Activated T-helper 2 cell treated with anti-CD3 and anti-CD28 coated beads, Interferon-gamma antibody, Interleukin-2, Interleukin-4, amounts not matched to agents 10 μg/mL and 5 μg/mL and 100 μg/mL, durations not matched to agents 14 hours and 24 hours and 36 hours (primary cell): ENCODE measurements around the gene UBN1. TPM values are rescaled to one million over a fixed set of nuclear protein-coding genes. Genes with fewer than 3 reads are reported as not detected.

Experiments
- DNase-seq: peaks from one replicate; pipeline ENCODE4 v3.0.0; 2021; ENCODE audit warnings: low spot score
- H3K27ac Mint-ChIP-seq: one replicate; pipeline ENCODE4 v1.8.0; 2021; ENCODE audit warnings: mixed read lengths
- H3K27me3 Mint-ChIP-seq: one replicate; pipeline ENCODE4 v1.8.0; 2021; ENCODE audit warnings: low read depth, mixed read lengths
- H3K36me3 Mint-ChIP-seq: one replicate; pipeline ENCODE4 v1.8.0; 2021; ENCODE audit warnings: low read depth, mixed read lengths
- H3K4me1 Mint-ChIP-seq: one replicate; pipeline ENCODE4 v1.8.0; 2021; ENCODE audit warnings: low read depth, mixed read lengths
- H3K4me3 Mint-ChIP-seq: one replicate; pipeline ENCODE4 v1.8.0; 2021; ENCODE audit warnings: low read depth, mild to moderate bottlenecking, moderate library complexity, mixed read lengths
- H3K9me3 Mint-ChIP-seq: one replicate; pipeline ENCODE4 v1.8.0; 2021; ENCODE audit warnings: mixed read lengths
- intact Hi-C: fragments of 100-400 bp; cut with micrococcal nuclease; formaldehyde crosslinking; loops from one replicate; pipeline ENCODE4 v1.15.1; 2023
- total RNA-seq: library from RNA; stranded (reverse); gene quantifications from 2 replicates; pipeline ENCODE4 v1.2.3, GENCODE V29; 2022

Gene UBN1
- total RNA-seq, 1 donor from 2014 or later: 33.8 TPM

GRCh38 chr16:4805231-4805630 lies 42.0 kb upstream of the UBN1 start:
- Mint-ChIP-seq H3K4me3 (no peak overlapping the region), H3K27me3 (no peaks in the 10 kb centered on the region), H3K36me3 (peaks cover 32% of the 10 kb centered on the region), H3K4me1 (peaks cover 5% of the 10 kb centered on the region), H3K27ac (no peak overlapping the region), H3K9me3 (no peaks in the 10 kb centered on the region)
- intact Hi-C loops: no loop called here
- DNase-seq: no peak

- Mint-ChIP-seq H3K4me3 (no peak overlapping the region), H3K9me3 (no peaks in the 10 kb centered on the region), H3K27ac (no peak overlapping the region), H3K36me3 (peaks cover 36% of the 10 kb centered on the region), H3K4me1 (peaks cover 5% of the 10 kb centered on the region), H3K27me3 (no peaks in the 10 kb centered on the region)
- no peak for DNase-seq
- intact Hi-C loops: no loop called here
These were observed 41.0 kb upstream of the UBN1 start for GRCh38 chr16:4806280-4806679.

GRCh38 chr16:4811242-4811641 lies 36.0 kb upstream of the UBN1 start:
- Mint-ChIP-seq H3K27me3 (no peaks in the 10 kb centered on the region), H3K9me3 (no peaks in the 10 kb centered on the region), H3K4me1 (no peaks in the 10 kb centered on the region), H3K27ac (no peak overlapping the region), H3K4me3 (no peak overlapping the region), H3K36me3 (peaks cover 54% of the 10 kb centered on the region)
- intact Hi-C loops: no loop called here
- no peak for DNase-seq

- H3K27ac Mint-ChIP-seq: no peak overlapping the region
- no peaks in the 10 kb centered on the region for H3K4me1 Mint-ChIP-seq
- peaks cover 57% of the 10 kb centered on the region for H3K36me3 Mint-ChIP-seq
- DNase-seq: no peak
- intact Hi-C loops: no loop called here
- no peaks in the 10 kb centered on the region for H3K27me3 Mint-ChIP-seq
- no peaks in the 10 kb centered on the region for H3K9me3 Mint-ChIP-seq
- H3K4me3 Mint-ChIP-seq: no peak overlapping the region
These were observed 35.5 kb upstream of the UBN1 start for GRCh38 chr16:4811773-4812172.

GRCh38 chr16:4813251-4814003 lies 33.9 kb upstream of the UBN1 start:
- no peak for DNase-seq
- Mint-ChIP-seq H3K4me3 (no peak overlapping the region), H3K27me3 (no peaks in the 10 kb centered on the region), H3K9me3 (no peaks in the 10 kb centered on the region), H3K4me1 (no peaks in the 10 kb centered on the region), H3K27ac (no peak overlapping the region), H3K36me3 (peaks cover 60% of the 10 kb centered on the region)
- intact Hi-C loops: no loop called here

GRCh38 chr16:4814046-4814445 lies 33.2 kb upstream of the UBN1 start:
- DNase-seq: no peak
- H3K9me3 Mint-ChIP-seq: no peaks in the 10 kb centered on the region
- no peak overlapping the region for H3K4me3 Mint-ChIP-seq
- peaks cover 61% of the 10 kb centered on the region for H3K36me3 Mint-ChIP-seq
- H3K27ac Mint-ChIP-seq: no peak overlapping the region
- H3K4me1 Mint-ChIP-seq: no peaks in the 10 kb centered on the region
- intact Hi-C loops: no loop called here
- no peaks in the 10 kb centered on the region for H3K27me3 Mint-ChIP-seq

GRCh38 chr16:4814542-4815173 lies 32.6 kb upstream of the UBN1 start:
- intact Hi-C loops: no loop called here
- Mint-ChIP-seq H3K4me1 (no peaks in the 10 kb centered on the region), H3K27me3 (no peaks in the 10 kb centered on the region), H3K4me3 (no peak overlapping the region), H3K36me3 (peaks cover 64% of the 10 kb centered on the region), H3K9me3 (no peaks in the 10 kb centered on the region), H3K27ac (no peak overlapping the region)
- no peak for DNase-seq

GRCh38 chr16:4820652-4821051 lies 26.6 kb upstream of the UBN1 start:
- H3K27me3 Mint-ChIP-seq: no peaks in the 10 kb centered on the region
- no peak for DNase-seq
- no peak overlapping the region for H3K4me3 Mint-ChIP-seq
- peaks cover 72% of the 10 kb centered on the region for H3K36me3 Mint-ChIP-seq
- H3K9me3 Mint-ChIP-seq: no peaks in the 10 kb centered on the region
- H3K4me1 Mint-ChIP-seq: no peaks in the 10 kb centered on the region
- H3K27ac Mint-ChIP-seq: no peak overlapping the region
- intact Hi-C loops: no loop called here

- peaks cover 67% of the 10 kb centered on the region for H3K36me3 Mint-ChIP-seq
- no peak overlapping the region for H3K27ac Mint-ChIP-seq
- DNase-seq: no peak
- intact Hi-C loops: no loop called here
- no peaks in the 10 kb centered on the region for H3K27me3 Mint-ChIP-seq
- H3K4me3 Mint-ChIP-seq: no peak overlapping the region
- H3K9me3 Mint-ChIP-seq: no peaks in the 10 kb centered on the region
- no peaks in the 10 kb centered on the region for H3K4me1 Mint-ChIP-seq
These were observed 22.1 kb upstream of the UBN1 start for GRCh38 chr16:4825196-4825595.

- Mint-ChIP-seq H3K36me3 (peaks cover 66% of the 10 kb centered on the region), H3K4me1 (no peaks in the 10 kb centered on the region)
- intact Hi-C loops: no loop called here
These were observed 20.8 kb upstream of the UBN1 start for GRCh38 chr16:4826526-4826925.

GRCh38 chr16:4826980-4827379 lies 20.3 kb upstream of the UBN1 start:
- Mint-ChIP-seq H3K4me3 (no peak overlapping the region), H3K36me3 (peaks cover 67% of the 10 kb centered on the region), H3K27me3 (no peaks in the 10 kb centered on the region), H3K27ac (no peak overlapping the region), H3K4me1 (no peaks in the 10 kb centered on the region), H3K9me3 (no peaks in the 10 kb centered on the region)
- intact Hi-C loops: no loop called here
- DNase-seq: no peak

More at GRCh38 chr16:4826526-4826925, 20.8 kb upstream of the UBN1 start:
- no peak overlapping the region for H3K4me3 Mint-ChIP-seq
- no peaks in the 10 kb centered on the region for H3K27me3 Mint-ChIP-seq
- H3K27ac Mint-ChIP-seq: no peak overlapping the region
- H3K9me3 Mint-ChIP-seq: no peaks in the 10 kb centered on the region
- no peak for DNase-seq

GRCh38 chr16:4828567-4829321 lies 18.5 kb upstream of the UBN1 start:
- H3K36me3 Mint-ChIP-seq: peaks cover 69% of the 10 kb centered on the region
- H3K9me3 Mint-ChIP-seq: no peaks in the 10 kb centered on the region
- no peak overlapping the region for H3K27ac Mint-ChIP-seq
- intact Hi-C loops: no loop called here
- no peak for DNase-seq
- H3K27me3 Mint-ChIP-seq: no peaks in the 10 kb centered on the region
- no peak overlapping the region for H3K4me3 Mint-ChIP-seq
- no peaks in the 10 kb centered on the region for H3K4me1 Mint-ChIP-seq

- Mint-ChIP-seq H3K9me3 (no peaks in the 10 kb centered on the region), H3K27ac (no peak overlapping the region), H3K27me3 (no peaks in the 10 kb centered on the region), H3K4me3 (no peak overlapping the region), H3K36me3 (peaks cover 56% of the 10 kb centered on the region), H3K4me1 (no peaks in the 10 kb centered on the region)
- DNase-seq: no peak
- intact Hi-C loops: no loop called here
These were observed 16.9 kb upstream of the UBN1 start for GRCh38 chr16:4830408-4830807.
